HL-60 (cell line): ENCODE results near the gene DAPK1.

Experiments used
- CTCF ChIP-seq: IDR thresholded peaks from one replicate; pipeline ENCODE4 v1.5.1; 2011; ENCODE audit warnings: low read length, control low read depth, inconsistent platforms; ENCODE audit not compliant: insufficient read depth
- POLR2AphosphoS5 ChIP-seq: IDR thresholded peaks from 2 replicates; pipeline ENCODE4 v1.6.1; 2012; ENCODE audit warnings: low read depth
- REST ChIP-seq: IDR thresholded peaks from 2 replicates; pipeline ENCODE4 v1.6.1; 2012; ENCODE audit warnings: low read depth; ENCODE audit not compliant: insufficient replicate concordance

- TF ChIP-seq CTCF (no peak), REST (no peak), POLR2AphosphoS5 (no peak)
Observed at GRCh38 chr9:87525546-87526303, 28.1 kb downstream of the DAPK1 start.
